Measurements from ENCODE around the gene C16orf78.

- no peak for TF ChIP-seq POLR2A (IDR thresholded peaks at IDR 0.05)
- TF ChIP-seq, protein P1, sequence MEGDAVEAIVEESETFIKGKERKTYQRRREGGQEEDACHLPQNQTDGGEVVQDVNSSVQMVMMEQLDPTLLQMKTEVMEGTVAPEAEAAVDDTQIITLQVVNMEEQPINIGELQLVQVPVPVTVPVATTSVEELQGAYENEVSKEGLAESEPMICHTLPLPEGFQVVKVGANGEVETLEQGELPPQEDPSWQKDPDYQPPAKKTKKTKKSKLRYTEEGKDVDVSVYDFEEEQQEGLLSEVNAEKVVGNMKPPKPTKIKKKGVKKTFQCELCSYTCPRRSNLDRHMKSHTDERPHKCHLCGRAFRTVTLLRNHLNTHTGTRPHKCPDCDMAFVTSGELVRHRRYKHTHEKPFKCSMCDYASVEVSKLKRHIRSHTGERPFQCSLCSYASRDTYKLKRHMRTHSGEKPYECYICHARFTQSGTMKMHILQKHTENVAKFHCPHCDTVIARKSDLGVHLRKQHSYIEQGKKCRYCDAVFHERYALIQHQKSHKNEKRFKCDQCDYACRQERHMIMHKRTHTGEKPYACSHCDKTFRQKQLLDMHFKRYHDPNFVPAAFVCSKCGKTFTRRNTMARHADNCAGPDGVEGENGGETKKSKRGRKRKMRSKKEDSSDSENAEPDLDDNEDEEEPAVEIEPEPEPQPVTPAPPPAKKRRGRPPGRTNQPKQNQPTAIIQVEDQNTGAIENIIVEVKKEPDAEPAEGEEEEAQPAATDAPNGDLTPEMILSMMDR (IDR thresholded peaks at IDR 0.05): no peak
Measured at GRCh38 chr16:49411121-49411970, 37.7 kb downstream of the C16orf78 start.
